Measurements from ENCODE around the gene SEPTIN12. TPM values are rescaled to one million over a fixed set of nuclear protein-coding genes. Genes with fewer than 3 reads are reported as not detected.

Gene SEPTIN12
- under 1 TPM in 1 of 4 donors, not detected in 3; 0.18 TPM for polyA plus RNA-seq (ENCODE audit: insufficient read length in 4 of 4)

- no peak for DNase-seq (ENCODE audit: low read depth in 4 of 4, low spot score in 3 of 4)
Measured at GRCh38 chr16:4787627-4788482, at the start of gene SEPTIN12. SEPTIN12 (minus strand) TSS chr16:4788345; CDS start chr16:4787645, 700 bp downstream.

GRCh38 chr16:4836727-4837126 lies 48.6 kb upstream of the SEPTIN12 start:
- DNase-seq (ENCODE audit: low read depth in 4 of 4, low spot score in 3 of 4): no peak

- no peak for DNase-seq (ENCODE audit: low read depth in 4 of 4, low spot score in 3 of 4)
Measured at GRCh38 chr16:4833584-4833983, 45.4 kb upstream of the SEPTIN12 start.

GRCh38 chr16:4832698-4833343 lies 44.7 kb upstream of the SEPTIN12 start:
- no peak for DNase-seq (ENCODE audit: low read depth in 4 of 4, low spot score in 3 of 4)

- DNase-seq (ENCODE audit: low read depth in 4 of 4, low spot score in 3 of 4): no peak
Measured at GRCh38 chr16:4831616-4832015, 43.5 kb upstream of the SEPTIN12 start.

GRCh38 chr16:4830408-4830807 lies 42.3 kb upstream of the SEPTIN12 start:
- DNase-seq (ENCODE audit: low read depth in 4 of 4, low spot score in 3 of 4): no peak

GRCh38 chr16:4828567-4829321 lies 40.6 kb upstream of the SEPTIN12 start:
- DNase-seq (ENCODE audit: low read depth in 4 of 4, low spot score in 3 of 4): no peak

- no peak for DNase-seq (ENCODE audit: low read depth in 4 of 4, low spot score in 3 of 4)
Measured at GRCh38 chr16:4826980-4827379, 38.8 kb upstream of the SEPTIN12 start.

GRCh38 chr16:4826526-4826925 lies 38.4 kb upstream of the SEPTIN12 start:
- no peak for DNase-seq (ENCODE audit: low read depth in 4 of 4, low spot score in 3 of 4)

GRCh38 chr16:4825196-4825595 lies 37.1 kb upstream of the SEPTIN12 start:
- no peak for DNase-seq (ENCODE audit: low read depth in 4 of 4, low spot score in 3 of 4)

GRCh38 chr16:4820652-4821051 lies 32.5 kb upstream of the SEPTIN12 start:
- no peak for DNase-seq (ENCODE audit: low read depth in 4 of 4, low spot score in 3 of 4)

- no peak for DNase-seq (ENCODE audit: low read depth in 4 of 4, low spot score in 3 of 4)
Measured at GRCh38 chr16:4814542-4815173, 26.5 kb upstream of the SEPTIN12 start.

- no peak for DNase-seq (ENCODE audit: low read depth in 4 of 4, low spot score in 3 of 4)
Measured at GRCh38 chr16:4814046-4814445, 25.9 kb upstream of the SEPTIN12 start.

GRCh38 chr16:4813251-4814003 lies 25.3 kb upstream of the SEPTIN12 start:
- DNase-seq (ENCODE audit: low read depth in 4 of 4, low spot score in 3 of 4): no peak

- DNase-seq (ENCODE audit: low read depth in 4 of 4, low spot score in 3 of 4): no peak
Measured at GRCh38 chr16:4811773-4812172, 23.6 kb upstream of the SEPTIN12 start.

- DNase-seq (ENCODE audit: low read depth in 4 of 4, low spot score in 3 of 4): no peak
Measured at GRCh38 chr16:4811242-4811641, 23.1 kb upstream of the SEPTIN12 start.

- no peak for DNase-seq (ENCODE audit: low read depth in 4 of 4, low spot score in 3 of 4)
Measured at GRCh38 chr16:4806280-4806679, 18.1 kb upstream of the SEPTIN12 start.

GRCh38 chr16:4805231-4805630 lies 17.1 kb upstream of the SEPTIN12 start:
- DNase-seq (ENCODE audit: low read depth in 4 of 4, low spot score in 3 of 4): no peak

- DNase-seq (ENCODE audit: low read depth in 4 of 4, low spot score in 3 of 4): no peak
Measured at GRCh38 chr16:4803898-4804762, 16.0 kb upstream of the SEPTIN12 start.

Data from right renal pelvis (tissue), 4 donors.